ENCODE data around the gene PSENEN. TPM values are rescaled to one million over a fixed set of nuclear protein-coding genes. Genes with fewer than 3 reads are reported as not detected.

The PSENEN gene
- total RNA-seq, 1 experiment from 2014 or later = 69.7 TPM

DNA sequence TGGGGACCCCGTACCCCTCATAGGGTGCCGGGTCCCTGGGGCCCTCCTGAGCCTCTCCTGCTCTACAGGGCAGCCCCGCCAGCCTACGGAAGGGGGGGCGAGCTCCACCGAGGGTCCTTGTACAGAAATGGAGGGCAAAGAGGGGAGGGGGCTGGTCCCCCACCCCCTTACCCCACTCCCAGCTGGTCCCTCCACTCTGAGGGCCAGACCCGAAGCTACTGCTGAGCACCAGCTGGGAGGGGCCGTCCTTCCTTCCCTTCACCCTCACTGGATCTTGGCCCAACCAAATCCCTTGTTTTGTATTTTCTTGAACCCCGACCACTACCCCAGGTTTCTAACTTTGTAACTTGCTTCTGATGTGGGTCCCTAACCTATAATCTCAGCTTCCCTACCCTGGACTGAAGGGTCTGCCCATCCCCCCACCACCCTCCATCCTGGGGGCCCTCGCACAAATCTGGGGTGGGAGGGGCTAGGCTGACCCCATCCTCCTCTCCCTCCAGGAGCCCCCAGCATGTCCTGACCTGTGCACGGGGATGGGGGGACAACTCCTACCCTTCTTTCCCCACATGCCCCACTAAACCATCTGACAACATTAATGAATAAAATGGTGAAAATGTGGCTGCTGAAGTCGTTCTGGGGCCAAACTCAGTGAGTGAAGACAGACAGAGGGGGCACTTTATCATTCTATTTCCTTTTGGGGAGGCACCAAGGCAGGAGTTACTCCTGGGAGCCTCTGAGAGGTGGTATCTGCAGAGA, 42.9 kb downstream of the PSENEN start:
- Histone ChIP-seq H2BK12ac (ENCODE audit: insufficient read length, low read depth, low read length) (no peak overlapping the region), H3K56ac (ENCODE audit: insufficient read length, low read depth, low read length) (no peak overlapping the region), H4K8ac (replicated peaks; ENCODE audit: insufficient read length, low read depth, low read length) (no peak overlapping the region), H3K18ac (ENCODE audit: insufficient read length, low read depth, low read length) (no peak overlapping the region), H4K5ac (ENCODE audit: insufficient read length, low read depth, low read length) (no peak overlapping the region), H2BK20ac (ENCODE audit: low read depth, low read length, poor library complexity, severe bottlenecking) (no peak overlapping the region), H3K79me1 (ENCODE audit: insufficient read depth, low read depth, low read length, poor library complexity, severe bottlenecking) (no peaks in the 10 kb centered on the region), H3T11ph (ENCODE audit: low read length) (no peak overlapping the region), H3K27me3 (ENCODE audit: insufficient read depth, low read length) (no peaks in the 10 kb centered on the region), H3K4ac (ENCODE audit: low read depth, low read length) (no peak overlapping the region), H2AFZ (ENCODE audit: low read length) (no peak overlapping the region), H2BK15ac (ENCODE audit: low read depth, low read length) (no peak overlapping the region), H4K91ac (ENCODE audit: insufficient read length, low read depth, low read length) (no peak overlapping the region), H3K23ac (ENCODE audit: insufficient read length, low read depth, low read length) (no peak overlapping the region), H3K4me2 (ENCODE audit: insufficient read depth, insufficient read length, low read length) (no peak overlapping the region), H3K9ac (ENCODE audit: extremely low read depth, insufficient read length, low read length) (no peak overlapping the region), H3K9me3 (ENCODE audit: control insufficient read depth, low read depth, low read length) (no peaks in the 10 kb centered on the region), H2BK120ac (ENCODE audit: low read depth, low read length, poor library complexity, severe bottlenecking) (no peak overlapping the region), H3K27ac (ENCODE audit: insufficient read length, low read depth, low read length) (no peak overlapping the region), H2AK5ac (ENCODE audit: insufficient read length, low read length) (no peak overlapping the region), H4K20me1 (ENCODE audit: control insufficient read depth, insufficient read depth, insufficient read length) (peaks cover 3% of the 10 kb centered on the region), H3K4me1 (ENCODE audit: insufficient read depth, low read length) (no peaks in the 10 kb centered on the region), H3K79me2 (ENCODE audit: insufficient read depth, low read length) (no peaks in the 10 kb centered on the region), H3K23me2 (ENCODE audit: insufficient read length, low read depth, low read length, poor library complexity, severe bottlenecking) (peaks cover 7% of the 10 kb centered on the region), H2BK5ac (ENCODE audit: insufficient read length, low read length) (no peak overlapping the region), H3K14ac (ENCODE audit: insufficient read depth, low read length) (no peak overlapping the region)
- Mint-ChIP-seq H3K27me3 (ENCODE audit: low read depth) (no peaks in the 10 kb centered on the region; the same call in 1 of the 2 replicates), H3K36me3 (ENCODE audit: insufficient read depth in 1 of 3, low read depth in 3 of 3) (no peaks in the 10 kb centered on the region; a peak in 1 of 7 replicates), H3K9me3 (no peaks in the 10 kb centered on the region; a peak in 1 of 5 replicates), H3K27ac (no peak overlapping the region), H3K4me1 (peaks cover 12 to 24% of the 10 kb centered on the region in 2 experiments), H3K4me3 (no peak overlapping the region; a peak in 1 of 5 replicates)
- TF ChIP-seq, protein P1, sequence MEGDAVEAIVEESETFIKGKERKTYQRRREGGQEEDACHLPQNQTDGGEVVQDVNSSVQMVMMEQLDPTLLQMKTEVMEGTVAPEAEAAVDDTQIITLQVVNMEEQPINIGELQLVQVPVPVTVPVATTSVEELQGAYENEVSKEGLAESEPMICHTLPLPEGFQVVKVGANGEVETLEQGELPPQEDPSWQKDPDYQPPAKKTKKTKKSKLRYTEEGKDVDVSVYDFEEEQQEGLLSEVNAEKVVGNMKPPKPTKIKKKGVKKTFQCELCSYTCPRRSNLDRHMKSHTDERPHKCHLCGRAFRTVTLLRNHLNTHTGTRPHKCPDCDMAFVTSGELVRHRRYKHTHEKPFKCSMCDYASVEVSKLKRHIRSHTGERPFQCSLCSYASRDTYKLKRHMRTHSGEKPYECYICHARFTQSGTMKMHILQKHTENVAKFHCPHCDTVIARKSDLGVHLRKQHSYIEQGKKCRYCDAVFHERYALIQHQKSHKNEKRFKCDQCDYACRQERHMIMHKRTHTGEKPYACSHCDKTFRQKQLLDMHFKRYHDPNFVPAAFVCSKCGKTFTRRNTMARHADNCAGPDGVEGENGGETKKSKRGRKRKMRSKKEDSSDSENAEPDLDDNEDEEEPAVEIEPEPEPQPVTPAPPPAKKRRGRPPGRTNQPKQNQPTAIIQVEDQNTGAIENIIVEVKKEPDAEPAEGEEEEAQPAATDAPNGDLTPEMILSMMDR (conservative IDR thresholded peaks at IDR 0.05) = no peak
- no CpG with 5 or more reads among the region's 12 CpGs for WGBS (ENCODE audit: extremely low coverage, insufficient read length, low lambda C conversion rate)
- DNase-seq = no peak
